C4-2B (cell line): Measurements from ENCODE around the gene TTL.

ENCODE experiments used
- H3K27ac ChIP-seq: fragments of 450-650 bp; 2 replicates; pipeline ENCODE4 v1.5.1; 2017
- CTCF ChIP-seq: fragments of 450-650 bp; conservative IDR thresholded peaks from 2 replicates; pipeline ENCODE4 v1.5.1; 2017; ENCODE audit warnings: mild to moderate bottlenecking
- ZFX ChIP-seq: fragments of 450-650 bp; IDR thresholded peaks from 2 replicates; pipeline ENCODE4 v1.6.1; 2017

TTL gene

GRCh38 chr2:112539306-112539705 is 57.4 kb downstream of the TTL start:
- no peak overlapping the region for H3K27ac ChIP-seq
- TF ChIP-seq CTCF (no peak), ZFX (no peak)

GRCh38 chr2:112540906-112541305 is 59.0 kb downstream of the TTL start:
- TF ChIP-seq CTCF (no peak), ZFX (no peak)
- peak overlapping the region; percentile 96; the same call in 1 of the 2 replicates for H3K27ac ChIP-seq

GRCh38 chr2:112541315-112542122 is 59.6 kb downstream of the TTL start:
- TF ChIP-seq ZFX, result no peak
- no peak for TF ChIP-seq CTCF
- peak overlapping the region; percentile 96 for H3K27ac ChIP-seq

- TF ChIP-seq ZFX (peak; percentile 80), CTCF (no peak)
Measured at GRCh38 chr2:112542123-112542983, 60.4 kb downstream of the TTL start, which contains the start of gene POLR1B. Gene POLR1B, plus strand, starts transcription at chr2:112542465. Its CDS starts 30 bp downstream, at chr2:112542495.

GRCh38 chr2:112542984-112543661 is 61.2 kb downstream of the TTL start:
- TF ChIP-seq CTCF, result peak; percentile 15
- TF ChIP-seq ZFX, result no peak
- H3K27ac ChIP-seq, result peak overlapping the region; percentile 96

More at GRCh38 chr2:112542123-112542983, 60.4 kb downstream of the TTL start, which contains the start of gene POLR1B:
- peak within 1 kb of the TSS; percentile 96 for H3K27ac ChIP-seq

GRCh38 chr2:112547333-112547732 is 65.4 kb downstream of the TTL start:
- TF ChIP-seq ZFX (no peak), CTCF (no peak)
- no peak overlapping the region for H3K27ac ChIP-seq
